ENCODE data around the gene SMG6.

SMG6 gene

GRCh38 chr17:2047590-2047989 is 256.0 kb downstream of the SMG6 start:
- no peak for DNase-seq (ENCODE audit: low spot score)

DNA sequence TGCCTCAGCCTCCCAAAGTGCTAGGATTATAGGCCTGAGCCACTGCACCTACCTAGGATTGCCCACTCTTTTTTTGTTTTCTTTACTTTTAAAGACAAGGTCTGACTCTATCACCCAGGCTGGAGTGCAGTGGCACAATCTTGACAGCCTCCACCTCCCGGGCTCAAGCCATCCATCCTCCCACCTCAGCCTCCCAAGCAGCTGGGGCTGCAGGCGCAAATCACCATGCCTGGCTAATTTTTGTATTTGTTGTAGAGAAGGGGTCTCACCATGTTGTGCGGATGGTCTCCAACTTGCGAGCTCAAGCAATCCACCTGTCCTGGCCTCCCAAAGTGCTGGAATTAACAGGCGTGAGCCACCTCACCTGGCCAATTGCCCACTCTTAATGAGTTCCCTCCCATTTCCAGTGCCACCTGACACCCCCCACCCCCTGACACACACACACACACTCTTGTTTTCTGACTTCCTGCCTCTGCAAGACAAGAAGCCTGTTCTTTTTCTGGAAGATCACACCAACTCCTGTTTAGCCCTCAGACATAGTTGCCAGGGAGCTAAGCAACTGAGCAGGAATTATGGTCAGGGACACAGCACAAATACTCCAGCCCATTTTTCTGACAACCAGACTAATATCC is 259.2 kb downstream of the SMG6 start:
- no peak for DNase-seq (ENCODE audit: low spot score)

- DNase-seq (ENCODE audit: low spot score): peak; percentile 73
Measured at GRCh38 chr17:2043785-2044184, 259.8 kb downstream of the SMG6 start.

- DNase-seq (ENCODE audit: low spot score): no peak
Measured at GRCh38 chr17:2042933-2043332, 260.7 kb downstream of the SMG6 start.

DNA sequence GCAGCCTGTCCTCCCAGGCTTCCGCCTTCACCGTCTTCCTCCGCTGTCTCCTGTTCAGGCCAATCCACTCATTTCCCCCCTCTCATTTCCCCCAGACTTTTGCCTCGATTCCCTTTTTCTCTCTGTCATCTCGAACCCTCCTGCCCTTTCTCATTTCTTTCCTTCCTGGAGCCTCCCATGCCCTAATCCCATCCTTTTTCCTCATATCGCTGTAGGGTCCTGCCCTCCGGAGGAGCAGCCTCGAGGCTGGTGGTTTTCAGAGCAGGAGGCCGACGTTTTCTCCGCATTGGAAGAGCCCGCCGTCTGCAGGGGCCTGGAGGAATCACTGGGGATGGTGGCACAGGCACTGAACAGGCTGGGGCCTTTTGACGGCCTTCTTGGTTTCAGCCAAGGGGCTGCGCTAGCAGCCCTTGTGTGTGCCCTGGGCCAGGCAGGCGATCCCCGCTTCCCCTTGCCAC is 261.2 kb downstream of the SMG6 start:
- DNase-seq (ENCODE audit: low spot score): no peak

- DNase-seq (ENCODE audit: low spot score): peak; percentile 95
Measured at GRCh38 chr17:2041561-2042389, 261.8 kb downstream of the SMG6 start, which contains the start of gene OVCA2. TSS of gene OVCA2 (plus strand) at chr17:2042022. CDS start at chr17:2042048, 26 bp downstream.

GRCh38 chr17:2040942-2041560 is 262.5 kb downstream of the SMG6 start:
- DNase-seq (ENCODE audit: low spot score): no peak

DNA sequence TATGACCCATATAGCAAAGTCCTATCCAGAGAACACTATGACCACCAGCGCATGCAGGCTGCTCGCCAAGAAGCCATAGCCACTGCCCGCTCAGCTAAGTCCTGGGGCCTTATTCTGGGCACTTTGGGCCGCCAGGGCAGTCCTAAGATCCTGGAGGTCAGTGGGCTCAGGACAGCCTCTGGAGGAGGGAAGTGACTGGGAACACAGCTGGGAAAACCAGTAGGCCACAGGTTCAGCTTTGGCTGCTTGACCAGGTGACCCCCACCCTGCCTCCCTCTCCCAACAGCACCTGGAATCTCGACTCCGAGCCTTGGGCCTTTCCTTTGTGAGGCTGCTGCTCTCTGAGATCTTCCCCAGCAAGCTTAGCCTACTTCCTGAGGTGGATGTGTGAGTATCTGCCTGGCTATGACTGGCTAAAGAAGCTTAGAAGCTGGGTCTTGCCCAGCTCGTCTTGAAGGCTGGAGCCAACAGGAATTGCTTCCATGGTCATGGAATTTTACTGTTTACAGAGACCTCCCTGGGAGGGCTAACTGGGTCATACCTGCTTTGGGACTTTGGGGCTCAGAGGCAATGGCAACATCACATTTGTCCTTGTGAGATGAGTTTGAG is 263.3 kb downstream of the SMG6 start:
- no peak for DNase-seq (ENCODE audit: low spot score)

GRCh38 chr17:2037155-2037554 is 266.4 kb downstream of the SMG6 start:
- no peak for DNase-seq (ENCODE audit: low spot score)

GRCh38 chr17:2035541-2036488 is 267.8 kb downstream of the SMG6 start:
- DNase-seq (ENCODE audit: low spot score): no peak

DNA sequence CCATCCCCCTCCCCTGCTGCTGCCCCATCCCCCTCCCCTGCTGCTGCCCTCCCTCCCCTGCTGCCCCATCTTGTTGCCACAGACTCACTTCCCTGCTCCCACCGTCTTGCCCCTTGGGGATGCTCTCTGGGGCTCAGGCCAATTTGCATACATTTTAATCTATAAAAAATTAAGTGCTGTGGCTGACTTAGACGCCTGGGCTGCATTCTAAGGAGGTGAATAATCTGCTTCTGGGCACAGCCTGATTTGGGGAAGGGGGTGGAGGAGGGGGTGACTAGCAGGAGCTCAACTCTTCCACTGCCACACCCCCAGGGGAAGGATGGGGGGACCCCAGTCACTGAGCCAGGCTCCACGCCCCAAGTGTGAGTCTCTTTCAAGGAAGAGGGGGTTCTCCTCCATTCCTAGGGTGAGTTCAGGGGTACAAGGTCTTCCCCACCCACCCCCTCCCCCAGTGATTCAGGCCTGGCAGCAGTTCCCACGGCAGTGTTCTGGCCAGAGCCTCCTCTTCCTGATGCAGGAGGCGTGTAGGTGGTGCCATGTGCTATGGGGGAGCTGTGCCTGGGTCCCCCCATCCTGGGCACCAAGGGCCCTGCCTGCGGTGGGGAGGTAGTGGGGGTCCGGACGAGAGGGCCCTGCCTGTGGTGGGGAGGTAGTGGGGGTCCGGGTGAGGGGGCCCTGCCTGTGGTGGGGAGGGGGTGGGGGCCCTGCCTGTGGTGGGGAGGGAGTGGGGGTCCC is 268.6 kb downstream of the SMG6 start:
- peak; percentile 80 for DNase-seq (ENCODE audit: low spot score)

- peak; percentile 76 for DNase-seq (ENCODE audit: low spot score)
Measured at GRCh38 chr17:2034157-2034556, 269.4 kb downstream of the SMG6 start.

GRCh38 chr17:2033153-2033552 is 270.4 kb downstream of the SMG6 start:
- no peak for DNase-seq (ENCODE audit: low spot score)

DNA sequence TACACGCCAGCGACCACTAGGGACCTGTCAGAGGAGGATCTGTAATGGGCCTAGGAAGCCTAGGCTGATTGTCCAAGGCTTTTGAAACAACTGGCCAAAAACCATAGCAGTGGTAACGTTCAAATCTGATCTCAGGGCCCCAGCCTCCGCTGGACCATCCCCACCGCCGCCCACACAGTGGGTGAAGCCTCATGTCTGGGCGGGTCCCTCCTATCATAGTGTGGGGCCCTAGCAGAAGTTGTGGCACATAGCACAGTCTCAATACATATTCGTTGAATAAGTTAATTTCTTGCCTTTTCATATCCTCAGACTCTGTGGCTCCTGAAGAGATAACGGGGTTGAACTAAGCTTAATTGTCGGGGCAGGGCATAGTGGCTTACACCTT is 272.8 kb downstream of the SMG6 start:
- no peak for DNase-seq (ENCODE audit: low spot score)

- peak; percentile 95 for DNase-seq (ENCODE audit: low spot score)
Measured at GRCh38 chr17:2029911-2030778, 273.4 kb downstream of the SMG6 start, which contains the start of gene DPH1. TSS of gene DPH1 (plus strand) at chr17:2030153. CDS start at chr17:2030170, 17 bp downstream.

DNA sequence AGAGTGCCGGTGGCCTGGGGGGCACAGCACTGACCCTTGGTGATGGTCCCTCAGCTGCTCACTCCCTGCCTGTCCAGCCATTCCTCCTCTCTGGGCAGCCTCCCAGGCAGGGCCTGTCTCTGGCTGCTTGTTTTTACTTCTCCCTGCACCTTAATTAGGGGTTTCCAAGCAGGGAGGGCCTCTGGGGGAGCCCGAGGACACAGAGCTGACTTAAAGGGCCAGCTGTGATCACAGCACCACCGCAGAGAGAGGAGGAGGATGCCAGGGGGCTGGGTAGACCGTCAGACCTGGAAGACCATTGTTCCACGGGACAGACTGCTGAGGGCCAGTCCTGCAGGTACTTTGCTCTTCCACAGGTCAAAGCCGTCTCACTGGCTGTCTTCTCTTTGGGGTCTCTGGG is 274.8 kb downstream of the SMG6 start:
- no peak for DNase-seq (ENCODE audit: low spot score)

- no peak for DNase-seq (ENCODE audit: low spot score)
Measured at GRCh38 chr17:2028234-2028614, 275.4 kb downstream of the SMG6 start.

DNA sequence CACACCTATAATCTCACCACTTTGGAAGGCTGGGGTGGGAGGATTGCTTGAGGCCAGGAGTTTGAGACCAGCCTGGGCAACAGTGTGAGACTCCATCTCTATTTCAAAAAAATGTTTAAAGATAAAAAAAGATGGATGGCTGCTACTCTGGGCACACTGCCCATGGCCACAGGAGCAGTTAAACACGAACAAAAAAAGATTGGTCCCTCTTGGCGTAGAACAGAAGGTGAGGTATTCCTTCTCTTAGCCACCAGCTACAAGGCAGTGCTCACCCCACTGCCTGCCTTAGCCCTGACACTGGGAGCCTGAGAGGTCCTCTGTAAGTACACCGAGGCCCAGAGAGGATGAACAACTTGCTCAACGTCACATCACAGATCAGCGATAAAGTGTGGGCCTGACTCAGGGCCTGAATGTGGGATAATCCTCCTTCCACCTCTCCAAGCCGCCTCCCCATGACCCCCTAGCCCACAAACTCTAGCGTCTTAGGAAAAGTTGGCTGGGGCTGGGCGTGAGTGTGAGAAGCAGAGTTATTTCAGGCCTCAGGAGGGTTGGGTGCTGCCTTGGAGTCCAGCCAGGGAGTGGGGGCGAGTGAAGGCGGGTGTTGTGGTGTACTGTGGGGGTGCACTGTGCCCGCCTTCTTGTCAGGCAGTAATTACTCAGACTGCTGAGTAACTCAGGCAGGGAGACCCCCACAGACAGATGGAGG is 275.9 kb downstream of the SMG6 start:
- DNase-seq (ENCODE audit: low spot score): no peak
